HG02571 (cell line): ENCODE results near the gene DENND1A.
"Not testable (repeated sequence)": the region's sequence is repeated elsewhere in the genome, so short reads cannot be mapped to it uniquely, and the experiment has no call there.

ENCODE experiments used
- ATAC-seq: cut with Tn5 transposase; IDR thresholded peaks from one replicate; pipeline ENCODE4 v1.9.1; 2021; ENCODE audit warnings: mild to moderate bottlenecking, moderate library complexity; ENCODE audit not compliant: unreplicated experiment

Gene DENND1A

DNA sequence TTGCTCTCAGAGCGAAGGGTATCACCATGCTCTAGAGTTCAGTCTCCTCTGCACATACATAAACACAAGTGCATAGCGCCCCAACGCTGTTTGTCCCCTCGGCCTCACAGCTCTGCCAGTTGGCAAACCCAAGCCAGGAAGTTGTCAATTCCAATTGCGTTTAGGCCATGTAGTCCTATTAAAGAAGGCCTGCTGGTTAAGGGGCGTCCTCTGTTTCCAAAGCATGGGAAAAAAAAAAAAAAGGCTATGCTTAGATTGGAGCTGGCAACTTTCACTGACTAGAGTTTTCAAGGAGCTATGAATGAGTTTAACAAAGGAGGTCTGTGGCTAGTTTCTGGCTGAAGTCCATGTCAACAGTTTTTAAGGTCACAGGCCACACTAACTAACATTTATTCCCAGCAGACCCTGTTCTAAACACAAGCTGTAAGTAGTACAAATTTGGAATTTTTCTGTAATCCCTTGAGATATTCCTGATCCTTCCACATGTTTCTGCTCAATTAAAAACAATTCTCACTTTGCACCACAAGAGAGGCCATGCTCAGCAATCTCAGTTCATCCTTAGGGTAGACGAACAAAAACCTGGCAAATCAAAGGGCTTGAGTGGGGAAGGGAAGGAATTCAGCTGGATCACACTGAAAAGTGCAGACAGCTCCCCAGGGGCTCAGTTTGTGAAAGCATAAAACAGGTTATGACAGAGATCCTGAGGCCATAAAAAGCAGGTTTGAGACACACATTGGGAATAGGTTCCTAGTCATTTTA lies 187.7 kb downstream of the DENND1A start:
- ATAC-seq, result no peak

DNA sequence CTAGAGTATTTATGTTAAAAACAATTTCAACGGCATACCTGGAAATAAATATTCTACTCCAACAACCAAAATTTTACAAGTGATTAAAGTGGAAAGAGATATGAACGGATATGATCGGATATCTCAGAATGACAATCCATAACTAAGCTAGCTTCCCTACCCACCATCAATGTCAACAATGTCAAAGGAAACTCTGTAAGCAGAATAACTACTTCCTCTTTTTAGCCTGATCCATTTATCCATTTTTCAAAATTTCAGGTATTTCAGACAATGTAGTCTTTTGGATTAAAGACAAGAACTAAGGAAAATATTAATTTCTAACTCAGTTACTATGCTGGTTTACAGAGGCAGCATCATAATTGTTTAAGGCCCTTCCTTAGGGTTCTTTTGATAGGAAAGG lies 188.7 kb downstream of the DENND1A start:
- ATAC-seq, result no peak

DNA sequence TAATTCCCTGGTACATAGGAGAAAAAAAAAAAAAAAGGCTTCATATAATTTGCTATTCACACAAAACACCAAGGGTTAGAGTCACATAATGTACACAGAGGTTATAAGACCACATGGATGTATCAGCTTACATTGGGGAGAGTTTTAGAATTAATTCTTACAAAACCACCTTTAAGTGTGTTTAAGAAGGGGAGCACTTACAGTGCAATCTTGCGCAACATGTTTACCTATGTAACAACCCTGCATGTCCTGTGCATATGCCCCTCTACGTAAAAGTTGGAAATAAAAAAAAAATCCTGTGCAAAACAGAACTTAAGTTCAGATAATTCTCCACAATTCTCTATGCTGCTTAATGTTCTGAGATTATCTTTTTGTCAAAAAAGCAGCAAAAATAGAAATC lies 190.0 kb downstream of the DENND1A start:
- ATAC-seq, result no peak

DNA sequence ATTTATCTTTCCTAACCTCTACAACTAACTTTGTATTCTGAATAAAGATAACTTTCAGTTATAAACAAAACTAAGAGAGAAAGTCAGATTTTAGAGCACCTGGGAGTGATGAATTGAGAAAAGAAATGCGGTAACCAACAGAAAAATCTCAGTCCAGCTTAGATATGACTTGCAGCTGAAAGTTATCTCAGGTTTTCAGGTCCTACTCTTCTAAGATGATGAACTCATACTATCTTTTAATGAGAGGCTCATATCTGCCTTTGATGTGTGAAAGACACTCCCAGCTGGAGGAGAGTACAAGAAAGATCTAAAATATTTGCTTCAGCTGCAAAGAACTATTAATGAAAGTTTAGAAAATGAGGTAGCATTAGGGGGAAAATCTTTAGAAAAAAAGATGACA lies 190.5 kb downstream of the DENND1A start:
- no peak for ATAC-seq

DNA sequence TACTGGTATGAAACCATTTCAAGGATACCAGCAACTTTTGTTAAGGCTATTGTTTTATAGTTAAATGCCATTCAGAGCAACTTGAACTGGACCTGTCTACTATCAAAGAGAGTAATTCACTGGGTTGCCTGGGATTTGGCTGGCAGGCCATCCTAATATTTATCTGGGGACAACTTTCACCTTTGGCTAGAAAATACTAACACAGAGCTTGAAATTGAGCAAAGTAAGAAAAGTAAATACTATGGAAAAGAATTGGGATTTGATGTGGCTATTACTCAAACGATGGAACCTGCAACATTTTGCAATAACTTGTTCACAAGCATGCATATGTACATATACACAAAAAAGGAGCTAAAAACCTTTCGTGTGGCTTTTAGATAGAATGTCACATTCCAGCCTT lies 191.3 kb downstream of the DENND1A start:
- no peak for ATAC-seq

DNA sequence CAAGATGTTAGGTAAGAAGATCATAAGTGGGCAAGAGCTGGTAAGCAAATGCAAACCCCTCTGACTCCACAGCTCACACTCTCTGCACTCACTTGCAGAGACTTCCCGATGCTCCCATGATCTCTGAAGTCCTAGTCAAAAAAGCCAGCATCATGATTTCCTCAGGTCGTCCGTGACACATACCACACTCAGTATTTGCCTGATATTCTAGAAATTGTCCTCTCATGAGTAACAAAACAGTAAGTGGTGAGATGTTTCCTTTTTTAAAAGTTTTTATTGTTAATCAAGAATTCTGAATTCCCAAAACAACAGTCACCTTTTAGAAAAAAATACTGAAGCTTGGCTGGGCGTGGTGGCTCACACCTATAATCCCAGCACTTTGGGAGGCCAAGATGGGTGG lies 194.6 kb downstream of the DENND1A start:
- no peak for ATAC-seq

DNA sequence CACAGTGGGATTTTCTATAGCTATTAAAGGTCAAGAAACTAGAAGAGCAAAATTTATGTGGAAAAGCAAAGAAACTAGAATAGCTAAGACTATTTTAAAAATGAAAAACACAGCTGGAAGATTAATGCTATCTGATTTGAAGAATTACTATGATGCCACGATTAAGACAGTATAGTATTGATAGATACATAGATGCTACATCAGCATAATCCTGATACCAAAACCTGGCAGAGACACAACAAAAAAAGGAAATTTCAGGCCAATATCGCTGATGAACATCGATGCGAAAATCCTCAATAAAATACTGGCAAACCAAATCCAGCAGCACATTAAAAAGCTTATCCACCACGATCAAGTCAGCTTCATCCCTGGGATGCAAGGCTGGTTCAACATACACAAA lies 201.4 kb downstream of the DENND1A start:
- not testable (repeated sequence) for ATAC-seq

DNA sequence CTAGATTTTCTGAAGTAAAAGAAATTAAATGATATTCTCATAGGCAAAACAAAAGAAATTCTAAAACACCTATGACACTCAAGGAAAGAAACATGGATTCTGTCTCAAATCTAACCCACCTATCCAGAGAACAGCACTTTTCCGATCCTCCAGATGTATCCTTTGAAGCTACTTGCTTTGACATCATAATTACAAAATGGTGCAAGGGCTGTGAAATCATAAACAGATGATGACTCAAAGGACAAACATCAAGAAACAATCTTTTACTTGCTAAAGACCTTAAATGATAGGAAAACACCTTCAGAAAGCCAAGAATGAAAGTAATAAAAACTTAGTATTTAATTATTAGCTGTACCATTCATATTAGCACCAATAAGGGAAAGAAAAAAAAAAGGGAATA lies 202.6 kb downstream of the DENND1A start:
- ATAC-seq, result no peak

DNA sequence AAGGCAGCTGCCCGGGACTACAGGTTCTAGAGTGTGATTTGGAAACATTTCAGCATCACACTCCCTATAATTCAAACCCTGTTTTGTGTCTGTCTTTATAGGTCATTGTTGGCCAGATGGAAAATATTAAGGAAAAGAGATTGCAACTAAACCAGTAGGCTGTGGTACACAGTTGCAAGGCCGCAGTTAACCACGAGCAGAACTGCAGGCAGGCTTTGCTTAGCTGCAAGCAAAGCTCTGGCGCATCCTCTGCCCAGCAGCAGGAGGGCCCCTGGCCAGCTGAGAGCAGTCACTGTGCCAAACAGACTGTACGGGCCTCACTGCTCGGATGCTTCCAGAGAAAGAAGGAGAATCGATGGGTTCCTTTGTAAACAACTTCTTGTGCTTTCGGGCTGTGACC lies 204.5 kb downstream of the DENND1A start:
- no peak for ATAC-seq

DNA sequence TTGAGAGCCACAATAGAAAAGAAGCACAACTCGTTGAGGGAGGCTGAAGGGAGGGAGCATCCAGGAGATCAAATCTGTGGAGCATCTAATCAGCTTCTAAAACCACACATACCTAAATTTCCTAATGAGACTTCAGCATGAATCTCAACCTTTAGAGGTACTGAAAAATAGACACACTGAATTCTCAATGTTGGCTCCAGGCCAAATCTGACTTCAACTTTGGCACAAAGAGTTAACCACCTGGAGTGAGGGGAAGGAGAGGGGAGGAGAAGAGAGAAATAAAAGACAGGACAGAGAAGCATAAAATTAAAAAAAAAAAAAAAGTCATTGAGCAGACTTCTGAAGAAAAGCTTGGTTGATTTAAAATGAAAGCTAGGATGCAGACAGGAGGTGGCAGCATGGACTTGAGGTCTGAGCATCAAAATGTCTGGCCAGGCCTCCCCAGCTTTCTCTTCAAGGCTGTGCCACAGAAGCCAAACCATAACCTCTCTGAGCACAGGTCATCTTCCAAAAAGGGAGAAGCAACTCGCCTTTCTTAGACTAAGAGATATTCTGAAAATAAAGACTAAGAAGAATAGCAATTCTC lies 205.6 kb downstream of the DENND1A start:
- no peak for ATAC-seq

DNA sequence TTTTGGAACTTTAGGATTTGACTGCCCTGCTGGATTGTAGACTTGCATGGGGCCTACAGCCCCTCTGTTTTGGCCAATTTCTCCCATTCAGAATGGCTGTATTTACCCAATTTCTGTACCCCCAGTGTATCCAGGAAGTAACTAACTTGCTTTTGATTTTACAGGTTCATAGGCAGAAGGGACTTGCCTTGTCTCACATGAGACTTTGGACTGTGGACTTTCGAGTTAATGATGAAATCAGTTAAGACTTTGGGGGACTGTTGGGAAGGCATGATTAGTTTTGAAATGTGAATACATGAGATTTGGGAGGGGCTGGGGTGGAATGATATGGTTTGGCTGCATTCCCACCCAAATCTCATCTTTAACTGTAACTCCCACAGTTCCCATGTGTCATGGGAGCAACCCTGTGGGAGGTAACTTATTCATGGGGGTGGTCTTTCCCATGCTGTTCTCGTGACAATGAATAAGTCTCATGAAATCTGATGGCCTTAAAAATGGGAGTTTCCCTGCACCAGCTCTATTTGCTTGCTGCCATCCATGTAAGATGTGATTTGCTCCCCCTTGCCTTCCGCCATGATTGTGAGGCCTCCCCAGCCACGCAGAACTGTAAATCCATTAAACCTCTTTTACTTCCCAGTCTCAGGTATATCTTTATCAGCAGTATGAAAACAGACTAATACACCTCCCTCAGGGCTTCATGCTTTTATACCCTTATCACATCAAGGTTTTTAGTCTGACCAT lies 206.6 kb downstream of the DENND1A start:
- no peak for ATAC-seq

DNA sequence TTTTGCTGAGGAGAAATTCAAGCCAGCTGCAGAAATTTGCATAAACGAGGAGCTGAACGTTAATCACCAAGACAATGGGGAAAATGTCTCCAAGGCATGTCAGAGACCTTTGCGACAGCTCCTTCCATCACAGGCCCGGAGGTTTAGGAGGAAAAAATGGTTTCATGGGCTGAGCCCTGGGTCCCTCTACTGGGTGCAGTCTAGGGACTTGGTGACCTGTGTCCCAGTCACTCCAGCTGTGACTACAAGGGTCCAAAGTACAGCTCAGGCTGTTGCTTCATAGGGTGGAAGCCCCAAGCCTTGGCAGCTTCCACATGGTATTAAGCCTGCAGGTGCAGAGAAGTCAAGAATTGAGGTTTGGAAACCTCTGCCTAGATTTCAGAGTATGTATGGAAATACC lies 207.5 kb downstream of the DENND1A start:
- no peak for ATAC-seq

DNA sequence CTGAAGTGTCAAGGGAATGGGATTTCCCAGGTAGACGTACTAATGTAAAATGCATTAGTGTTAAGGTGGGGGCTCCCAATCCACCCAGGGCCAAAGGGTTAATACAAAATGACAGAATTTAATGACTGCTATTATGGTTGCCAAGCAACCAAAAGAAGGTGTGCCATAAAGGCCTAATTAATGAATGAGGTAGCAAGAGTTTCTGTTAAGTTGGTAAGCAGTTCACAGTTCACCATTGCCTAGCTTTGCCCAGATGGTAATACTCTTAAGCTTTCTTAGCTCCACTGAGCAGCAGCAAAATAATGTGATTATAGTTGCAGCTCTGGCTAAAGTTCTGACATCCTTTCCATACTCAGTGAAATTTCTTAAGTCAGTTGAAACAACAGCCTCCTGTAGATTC lies 211.7 kb downstream of the DENND1A start:
- no peak for ATAC-seq

DNA sequence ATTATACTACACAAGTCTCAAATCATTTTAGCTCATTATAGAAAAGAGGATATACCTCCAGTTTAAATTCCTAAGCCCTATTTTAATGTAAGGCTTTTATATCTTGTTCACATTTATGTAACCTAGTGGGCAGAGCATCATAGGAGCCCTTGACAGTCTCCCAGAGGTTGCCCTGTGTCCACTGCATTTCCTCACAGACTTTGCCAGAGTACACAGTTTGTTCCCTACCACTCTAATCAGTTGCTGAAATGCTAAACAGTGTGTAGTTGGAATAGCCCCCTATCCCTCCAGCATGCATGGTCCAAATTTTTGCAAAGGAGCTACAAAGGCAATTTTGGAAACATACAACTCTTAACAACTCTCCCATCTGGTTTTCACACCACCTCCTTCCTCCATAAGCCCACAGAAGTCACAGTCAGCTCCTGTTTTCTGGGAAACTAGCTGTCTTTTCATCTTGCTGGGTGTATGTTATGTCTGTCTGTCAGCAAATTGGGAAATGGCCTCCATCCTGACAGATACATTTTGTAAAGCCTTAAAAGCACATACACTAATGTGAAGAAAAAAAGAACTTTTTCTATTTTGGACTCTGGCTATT lies 212.2 kb downstream of the DENND1A start:
- ATAC-seq, result no peak

DNA sequence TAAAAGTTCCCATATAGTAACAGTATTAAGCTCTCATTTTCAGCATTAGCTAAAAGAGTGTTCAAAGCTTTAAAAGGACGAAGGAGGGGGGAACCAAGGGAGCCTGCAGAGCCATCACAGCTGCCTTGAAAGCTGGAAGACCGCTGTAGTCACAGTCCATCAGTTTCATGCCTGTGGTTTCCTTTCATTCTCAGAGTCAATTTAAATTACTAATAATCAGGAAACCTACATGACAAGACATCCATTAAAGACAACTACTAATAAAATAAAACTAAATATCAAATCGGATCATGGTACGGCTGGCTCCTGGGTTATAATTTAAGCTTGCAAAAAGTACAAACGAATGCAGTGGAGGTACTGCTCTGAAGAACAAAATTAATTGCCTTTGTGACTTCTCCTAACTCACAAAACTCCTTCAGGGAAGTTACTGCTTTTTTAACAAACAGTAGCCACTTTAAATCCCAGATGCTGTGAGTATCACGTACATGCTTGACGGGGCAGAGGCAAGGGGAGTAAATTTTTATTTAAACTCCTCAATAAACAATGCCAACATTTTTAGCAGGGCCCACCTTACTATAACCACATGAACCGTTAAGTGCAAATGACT lies 213.5 kb downstream of the DENND1A start:
- ATAC-seq, result no peak

DNA sequence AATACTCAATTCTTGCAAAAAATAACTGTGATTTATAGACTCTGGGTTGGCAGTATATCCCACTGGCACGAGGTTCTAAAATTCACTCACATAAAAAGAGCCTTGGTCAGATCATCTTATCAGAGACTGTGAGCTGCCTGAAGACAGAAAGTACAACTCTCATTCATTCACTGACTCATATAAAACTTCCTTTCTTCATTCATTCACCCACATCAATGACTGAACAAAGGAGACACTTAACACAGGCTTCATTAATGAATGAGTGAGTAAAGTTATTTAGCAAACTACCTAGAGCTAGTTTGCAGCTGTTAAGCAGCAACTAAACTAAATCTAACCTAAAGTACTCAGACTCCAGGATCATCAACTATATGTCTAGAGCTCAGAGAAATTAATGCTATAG lies 214.7 kb downstream of the DENND1A start:
- no peak for ATAC-seq

DNA sequence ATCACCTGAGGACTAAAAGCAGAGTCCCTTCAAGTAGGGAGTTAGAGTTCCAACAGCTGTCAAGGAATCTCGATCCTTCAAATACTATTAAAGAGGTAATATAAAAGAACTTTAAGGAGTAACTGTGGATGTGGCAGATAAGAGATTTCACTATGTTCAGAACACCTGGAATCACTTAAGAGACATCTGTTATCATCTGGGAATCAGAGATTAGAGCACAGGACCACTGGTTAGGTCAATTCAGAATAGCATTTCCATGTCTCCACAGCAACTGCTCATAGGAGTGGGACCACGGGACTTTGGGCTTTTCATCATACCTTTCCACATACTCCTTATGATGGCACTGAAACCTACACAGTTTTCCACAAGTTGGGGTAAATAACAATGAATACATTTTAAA lies 216.6 kb downstream of the DENND1A start:
- no peak for ATAC-seq

DNA sequence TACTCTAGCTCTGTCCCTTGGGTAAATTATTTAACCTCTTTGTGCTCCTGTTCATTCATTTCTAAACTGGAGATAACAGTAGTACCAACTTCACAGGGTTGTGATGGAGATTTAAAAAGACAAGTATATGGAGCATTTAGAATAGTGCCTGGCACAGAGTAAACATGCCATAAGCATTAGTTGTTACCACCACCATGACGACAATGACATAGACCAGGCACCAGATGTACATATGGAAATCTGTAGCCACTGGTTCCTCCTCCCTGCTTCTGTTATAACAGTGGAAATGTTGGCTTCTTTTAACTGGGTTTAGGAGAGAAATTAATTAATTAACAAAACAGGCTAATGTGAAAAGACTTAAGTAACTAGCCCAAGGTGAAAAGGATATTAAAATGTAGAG lies 217.5 kb downstream of the DENND1A start:
- no peak for ATAC-seq

DNA sequence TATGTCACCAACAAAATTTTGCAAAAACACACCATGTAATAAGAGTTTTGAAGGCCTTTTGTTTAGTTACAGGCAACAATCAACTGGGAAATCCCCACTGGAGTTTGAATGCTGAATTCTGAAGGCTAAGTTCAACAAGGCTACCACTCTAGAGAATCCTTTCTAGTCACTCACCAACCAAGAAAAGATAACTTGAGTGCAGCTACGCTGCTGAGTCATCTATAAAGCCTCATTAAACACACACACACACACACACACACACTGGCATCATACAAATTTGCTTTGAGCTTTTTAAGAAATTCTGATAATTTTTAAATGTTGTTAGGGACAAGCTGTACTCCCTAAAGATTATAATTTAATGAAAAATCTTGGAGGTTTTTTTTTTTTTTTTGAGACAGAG lies 219.6 kb downstream of the DENND1A start:
- no peak for ATAC-seq

DNA sequence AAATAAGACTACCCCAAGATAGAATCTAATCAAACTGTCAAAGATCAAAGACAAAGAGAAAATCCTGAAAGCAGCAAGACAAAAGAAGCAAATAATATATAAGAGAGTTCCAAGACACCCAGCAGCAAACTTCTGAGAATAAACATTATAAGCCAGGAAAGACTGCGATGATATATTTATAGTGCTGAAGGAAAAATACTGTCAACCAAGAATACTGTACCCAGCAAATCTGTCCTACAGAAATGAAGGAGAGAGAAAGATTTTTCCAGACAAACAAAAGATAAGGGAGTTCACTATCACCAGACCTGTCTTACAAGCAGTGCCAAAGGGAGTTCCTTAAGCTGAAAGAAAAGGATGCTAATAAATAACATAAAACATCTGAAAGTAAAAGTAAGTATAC lies 227.4 kb downstream of the DENND1A start:
- no peak for ATAC-seq

DNA sequence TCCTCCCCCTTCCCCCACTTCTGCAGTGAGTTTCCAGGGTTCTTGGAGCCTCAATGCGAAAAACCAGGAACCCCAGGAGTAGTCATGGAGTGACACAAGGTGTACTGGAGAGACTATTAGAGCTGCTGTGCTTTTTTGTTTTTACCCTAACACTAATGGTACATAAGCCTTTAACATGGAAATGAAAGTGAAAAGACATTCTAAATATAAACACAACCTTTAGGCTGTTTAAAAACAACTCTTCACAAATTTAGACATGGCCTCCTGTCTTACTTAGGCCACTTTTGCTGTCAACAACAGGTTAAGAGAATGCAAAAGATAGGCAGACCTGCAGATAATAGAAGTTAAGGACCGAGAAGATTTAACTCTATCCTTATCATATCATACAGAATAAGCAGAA lies 232.2 kb downstream of the DENND1A start:
- ATAC-seq, result no peak
